K562 (cell line): ENCODE data around the gene FAM171A1. TPM values are rescaled to one million over a fixed set of nuclear protein-coding genes. Genes with fewer than 3 reads are reported as not detected.

Experiments used
- CCNT2 ChIP-seq: IDR thresholded peaks from 2 replicates; pipeline ENCODE4 v1.6.1; 2011; ENCODE audit warnings: borderline replicate concordance, low read depth, mild to moderate bottlenecking, moderate library complexity, mixed read lengths, low read length; ENCODE audit not compliant: insufficient read length; ENCODE audit errors: extremely low read depth
- CEBPB ChIP-seq: fragments of 450-650 bp; IDR thresholded peaks from 2 replicates; pipeline ENCODE4 v1.6.1; 2016; ENCODE audit warnings: missing genetic modification characterization, missing compliant biosample characterization
- CREM ChIP-seq: IDR thresholded peaks from 2 replicates; pipeline ENCODE4 v1.6.1; 2014; ENCODE audit warnings: antibody characterized with exemption, low read depth
- DPF2 ChIP-seq: fragments of 450-650 bp; IDR thresholded peaks from 2 replicates; pipeline ENCODE4 v1.6.1; 2016
- EP300 ChIP-seq: IDR thresholded peaks from 2 replicates; pipeline ENCODE4 v1.6.1; 2012; ENCODE audit warnings: low read length, improper control_type of control experiment
- EP400 ChIP-seq: fragments of 450-650 bp; IDR thresholded peaks from 2 replicates; pipeline ENCODE4 v1.6.1; 2017; ENCODE audit warnings: antibody characterized with exemption, mild to moderate bottlenecking, moderate library complexity
- FOXM1 ChIP-seq, 2 experiments: fragments of 450-650 bp in 1 of 2; sonication (generic) in 1 of 2; formaldehyde crosslinking in 1 of 2; IDR thresholded peaks; 2 replicates each; pipeline versions ENCODE4 v1.6.1 to v1.9.0; 2017 to 2022; ENCODE audit warnings: low read depth in 2 of 2, mild to moderate bottlenecking in 2 of 2, missing genetic modification reagents in 1 of 2, moderate library complexity in 1 of 2
- GABPA ChIP-seq: fragments of 200-800 bp; sonication (Bioruptor generic); conservative IDR thresholded peaks from 2 replicates; pipeline ENCODE4 v1.6.1; 2016; ENCODE audit warnings: low read depth, missing genetic modification characterization, missing compliant biosample characterization
- MAFG ChIP-seq: fragments of 450-650 bp; conservative IDR thresholded peaks from 2 replicates; pipeline ENCODE4 v1.6.1; 2016; ENCODE audit warnings: missing genetic modification characterization, missing compliant biosample characterization
- MCM5 ChIP-seq: fragments of 450-650 bp; IDR thresholded peaks from 2 replicates; pipeline ENCODE4 v1.6.1; 2016; ENCODE audit warnings: low read depth
- PKNOX1 ChIP-seq: fragments of 450-650 bp; IDR thresholded peaks from 2 replicates; pipeline ENCODE4 v1.6.1; 2016
- POLR3G ChIP-seq: IDR thresholded peaks from 2 replicates; pipeline ENCODE4 v1.6.1; 2011; ENCODE audit not compliant: insufficient read length, insufficient replicate concordance; ENCODE audit errors: extremely low read depth
- SETDB1 ChIP-seq: IDR thresholded peaks from one replicate; pipeline ENCODE4 v1.6.1; 2012; ENCODE audit warnings: low read length, control low read depth, inconsistent platforms
- SMAD2 ChIP-seq: fragments of 150-350 bp; IDR thresholded peaks from 2 replicates; pipeline ENCODE4 v1.6.1; 2014; ENCODE audit warnings: low read depth, mild to moderate bottlenecking, low read length
- SMARCA4 ChIP-seq: fragments of 450-650 bp; IDR thresholded peaks from 2 replicates; pipeline ENCODE4 v1.6.1; 2016
- SMARCC2 ChIP-seq: fragments of 450-650 bp; IDR thresholded peaks from 2 replicates; pipeline ENCODE4 v1.6.1; 2017; ENCODE audit warnings: antibody characterized with exemption, moderate library complexity, mild to moderate bottlenecking, low read depth
- SPI1 ChIP-seq: IDR thresholded peaks from 2 replicates; pipeline ENCODE4 v1.6.1; 2011; ENCODE audit warnings: low read depth, low read length, control low read depth, borderline replicate concordance
- TAF7 ChIP-seq: fragments of 450-650 bp; IDR thresholded peaks from 2 replicates; pipeline ENCODE4 v1.6.1; 2016; ENCODE audit warnings: missing genetic modification characterization, missing compliant biosample characterization
- TCF7 ChIP-seq: sonication (generic); IDR thresholded peaks from 2 replicates; pipeline ENCODE4 v1.6.1; 2016; ENCODE audit warnings: antibody characterized with exemption, borderline replicate concordance
- TCFL5 ChIP-seq: fragments of 250-450 bp; sonication (Bioruptor Pico); conservative IDR thresholded peaks from 2 replicates; pipeline ENCODE4 v1.6.1; 2021; ENCODE audit warnings: mild to moderate bottlenecking, moderate library complexity, matching md5 sums
- THRB ChIP-seq: fragments of 450-650 bp; formaldehyde crosslinking; conservative IDR thresholded peaks from 2 replicates; pipeline ENCODE4 v1.4.0; 2022; ENCODE audit warnings: mild to moderate bottlenecking, missing genetic modification characterization
- TSC22D4 ChIP-seq: fragments of 450-650 bp; IDR thresholded peaks from 2 replicates; pipeline ENCODE4 v1.6.1; 2016; ENCODE audit warnings: missing genetic modification characterization, missing biosample characterization, control low read depth
- ZNF175 ChIP-seq: fragments of 200-800 bp; sonication (Bioruptor generic); IDR thresholded peaks from 2 replicates; pipeline ENCODE4 v1.6.1; 2016; ENCODE audit warnings: low read depth, mild to moderate bottlenecking, missing genetic modification characterization, missing compliant biosample characterization
- ZNF324 ChIP-seq: fragments of 250-450 bp; sonication (Bioruptor Pico); IDR thresholded peaks from 2 replicates; pipeline ENCODE4 v1.4.0; 2020; ENCODE audit warnings: mild to moderate bottlenecking
- ZNF77 ChIP-seq: fragments of 250-450 bp; sonication (Bioruptor Pico); IDR thresholded peaks from 2 replicates; pipeline ENCODE4 v1.5.0; 2020
- polyA plus RNA-seq, 8 experiments: library from polyadenylated mRNA; depleted of rRNA in 4 of 8; stranded (reverse) in 5 of 8; unstranded in 3 of 8; fragments of >200 nt; fragmentation: Nextera tagmentation in 2 of 8; fragmentation: Illumina TruSeq in 1 of 8; extraction: Ambion mirVana in 2 of 8; extraction: Trizol in 1 of 8; gene quantifications; 2 replicates each; pipeline versions ENCODE4 v1.2.1 to v1.2.3, GENCODE V29; 2011 to 2014; ENCODE audit warnings: inconsistent platforms in 1 of 8, missing spikeins in 1 of 8
- total RNA-seq, 7 experiments: library from RNA; depleted of rRNA in 6 of 7; stranded (reverse); fragments of >200 nt in 6 of 7; fragmentation: Illumina TruSeq in 2 of 7; extraction: Trizol in 2 of 7; gene quantifications; 2 replicates each; pipeline versions ENCODE4 v1.2.1 to v1.2.3, GENCODE V29; 2011 to 2021; ENCODE audit warnings: low replicate concordance in 1 of 7
- TF ChIP-seq, protein P1 (sequence below): fragments of 450-650 bp; IDR thresholded peaks from 2 replicates; pipeline ENCODE4 v1.6.1; 2017; ENCODE audit warnings: antibody characterized with exemption

FAM171A1 gene
- total and polyA plus RNA-seq, 9 of the 15 experiments (the other 6 are each of a cell fraction or from before 2014, with no cell fraction given): 0.51 to 8.2 (median 4.8) TPM

- TF ChIP-seq ZNF324 (CRISPR knock-in tag) (no peak), SMARCA4 (peak; percentile 89), EP400 (0 out of 2 replicates have a peak, but pooled peaks have one; percentile 22), TAF7 (tag) (0 out of 2 replicates have a peak, but pooled peaks have one; percentile 11), ZNF77 (CRISPR knock-in tag) (no peak), EP300 (peak; percentile 82), TCFL5 (no peak), MCM5 (no peak), FOXM1 (IDR thresholded peaks at IDR 0.05; ENCODE audit: low read depth) (peak; percentile 35; the same call in 1 of the 2 replicates), FOXM1 (CRISPR knock-in tag; IDR thresholded peaks at IDR 0.05; ENCODE audit: low read depth) (no peak), GABPA (tag) (0 out of 2 replicates have a peak, but pooled peaks have one; percentile 19), ZNF175 (CRISPR knock-in tag) (peak; percentile 78; the same call in 1 of the 2 replicates), THRB (no peak), SETDB1 (no peak), CEBPB (tag) (peak; percentile 98), DPF2 (peak; percentile 69), SPI1 (peak; percentile 96), MAFG (tag) (no peak), SMAD2 (no peak), PKNOX1 (peak; percentile 46), CREM (peak; percentile 90), TCF7 (no peak), POLR3G (no peak), SMARCC2 (peak; percentile 33; the same call in 1 of the 2 replicates), CCNT2 (peak; percentile 43), TSC22D4 (tag) (no peak)
- TF ChIP-seq, protein P1, sequence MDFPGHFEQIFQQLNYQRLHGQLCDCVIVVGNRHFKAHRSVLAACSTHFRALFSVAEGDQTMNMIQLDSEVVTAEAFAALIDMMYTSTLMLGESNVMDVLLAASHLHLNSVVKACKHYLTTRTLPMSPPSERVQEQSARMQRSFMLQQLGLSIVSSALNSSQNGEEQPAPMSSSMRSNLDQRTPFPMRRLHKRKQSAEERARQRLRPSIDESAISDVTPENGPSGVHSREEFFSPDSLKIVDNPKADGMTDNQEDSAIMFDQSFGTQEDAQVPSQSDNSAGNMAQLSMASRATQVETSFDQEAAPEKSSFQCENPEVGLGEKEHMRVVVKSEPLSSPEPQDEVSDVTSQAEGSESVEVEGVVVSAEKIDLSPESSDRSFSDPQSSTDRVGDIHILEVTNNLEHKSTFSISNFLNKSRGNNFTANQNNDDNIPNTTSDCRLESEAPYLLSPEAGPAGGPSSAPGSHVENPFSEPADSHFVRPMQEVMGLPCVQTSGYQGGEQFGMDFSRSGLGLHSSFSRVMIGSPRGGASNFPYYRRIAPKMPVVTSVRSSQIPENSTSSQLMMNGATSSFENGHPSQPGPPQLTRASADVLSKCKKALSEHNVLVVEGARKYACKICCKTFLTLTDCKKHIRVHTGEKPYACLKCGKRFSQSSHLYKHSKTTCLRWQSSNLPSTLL: no peak
These were observed 26.2 kb downstream of the FAM171A1 start (continued) for GRCh38 chr10:15344876-15345285.
